ENCODE data around the gene CBY1.

DNA sequence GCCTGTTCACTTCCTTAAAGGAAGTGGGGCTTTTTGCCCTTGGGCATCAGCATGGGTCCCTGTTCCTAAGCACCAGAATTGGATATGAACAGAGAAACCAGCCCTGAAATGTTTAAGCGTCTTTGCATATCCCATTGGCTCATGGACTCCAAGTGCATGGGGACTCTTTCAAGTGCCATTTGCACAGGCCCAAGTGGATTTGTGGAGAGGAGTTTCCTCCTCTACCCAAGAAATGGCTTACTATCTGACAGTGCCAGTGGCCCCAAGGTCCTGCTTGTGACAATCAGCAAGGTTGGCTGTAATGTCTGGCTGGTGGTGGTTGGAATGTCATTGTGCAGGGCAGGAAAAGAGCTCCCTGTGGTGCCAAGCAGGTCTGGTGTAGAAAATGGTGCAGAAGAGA lies 29.3 kb downstream of the CBY1 start:
- TF ChIP-seq RAD21 (IDR thresholded peaks at IDR 0.05; ENCODE audit: low read length) (no peak), POLR2AphosphoS5 (IDR thresholded peaks at IDR 0.05; ENCODE audit: low read depth, low read length) (no peak), RCOR1 (IDR thresholded peaks at IDR 0.05; ENCODE audit: low read length) (no peak), EP300 (IDR thresholded peaks at IDR 0.05; ENCODE audit: borderline replicate concordance in 1 of 2, low read depth in 1 of 2, low read length in 1 of 2) (no peak), TAF1 (IDR thresholded peaks at IDR 0.05; ENCODE audit: borderline replicate concordance, low read depth, low read length) (no peak), FOXM1 (IDR thresholded peaks at IDR 0.05; ENCODE audit: low read depth) (no peak), JUND (IDR thresholded peaks at IDR 0.05) (no peak), SIN3A (IDR thresholded peaks at IDR 0.05; ENCODE audit: borderline replicate concordance, low read depth, low read length) (no peak), EZH2phosphoT487 (IDR thresholded peaks at IDR 0.05; ENCODE audit: borderline replicate concordance, low read depth) (no peak)
- TF ChIP-seq, protein P1, sequence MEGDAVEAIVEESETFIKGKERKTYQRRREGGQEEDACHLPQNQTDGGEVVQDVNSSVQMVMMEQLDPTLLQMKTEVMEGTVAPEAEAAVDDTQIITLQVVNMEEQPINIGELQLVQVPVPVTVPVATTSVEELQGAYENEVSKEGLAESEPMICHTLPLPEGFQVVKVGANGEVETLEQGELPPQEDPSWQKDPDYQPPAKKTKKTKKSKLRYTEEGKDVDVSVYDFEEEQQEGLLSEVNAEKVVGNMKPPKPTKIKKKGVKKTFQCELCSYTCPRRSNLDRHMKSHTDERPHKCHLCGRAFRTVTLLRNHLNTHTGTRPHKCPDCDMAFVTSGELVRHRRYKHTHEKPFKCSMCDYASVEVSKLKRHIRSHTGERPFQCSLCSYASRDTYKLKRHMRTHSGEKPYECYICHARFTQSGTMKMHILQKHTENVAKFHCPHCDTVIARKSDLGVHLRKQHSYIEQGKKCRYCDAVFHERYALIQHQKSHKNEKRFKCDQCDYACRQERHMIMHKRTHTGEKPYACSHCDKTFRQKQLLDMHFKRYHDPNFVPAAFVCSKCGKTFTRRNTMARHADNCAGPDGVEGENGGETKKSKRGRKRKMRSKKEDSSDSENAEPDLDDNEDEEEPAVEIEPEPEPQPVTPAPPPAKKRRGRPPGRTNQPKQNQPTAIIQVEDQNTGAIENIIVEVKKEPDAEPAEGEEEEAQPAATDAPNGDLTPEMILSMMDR (IDR thresholded peaks at IDR 0.05): no peak

Data from SK-N-SH (cell line).